ENCODE measurements around the gene LMF1. TPM values are rescaled to one million over a fixed set of nuclear protein-coding genes. Genes with fewer than 3 reads are reported as not detected.
"Not testable (repeated sequence)": the region's sequence is repeated elsewhere in the genome, so short reads cannot be mapped to it uniquely, and the experiment has no call there.

LMF1 gene
- total and polyA plus RNA-seq, 3 donors from 2014 or later = 12.5 to 83.4 (median 66.6) TPM

- no peaks in the 10 kb centered on the region for H3K36me3 ChIP-seq (ENCODE audit: low read depth, missing control alignments)
- H3K9me3 ChIP-seq = no peaks in the 10 kb centered on the region
- no peak for DNase-seq
- no peaks in the 10 kb centered on the region for H3K27me3 ChIP-seq
- WGBS, 2 donors = 94 to 96% methylated on average over 5 of the region's 5 CpGs
- no peak overlapping the region for H3K27ac ChIP-seq
- intact Hi-C loops (cut with DNase I; ENCODE audit: low total_unique reads) = no loop called here
- peaks cover 5% of the 10 kb centered on the region for H3K4me1 ChIP-seq
- no peak overlapping the region for H3K4me3 ChIP-seq
- no peak for TF ChIP-seq POLR2A (IDR thresholded peaks at IDR 0.05)
- TF ChIP-seq, protein P1, sequence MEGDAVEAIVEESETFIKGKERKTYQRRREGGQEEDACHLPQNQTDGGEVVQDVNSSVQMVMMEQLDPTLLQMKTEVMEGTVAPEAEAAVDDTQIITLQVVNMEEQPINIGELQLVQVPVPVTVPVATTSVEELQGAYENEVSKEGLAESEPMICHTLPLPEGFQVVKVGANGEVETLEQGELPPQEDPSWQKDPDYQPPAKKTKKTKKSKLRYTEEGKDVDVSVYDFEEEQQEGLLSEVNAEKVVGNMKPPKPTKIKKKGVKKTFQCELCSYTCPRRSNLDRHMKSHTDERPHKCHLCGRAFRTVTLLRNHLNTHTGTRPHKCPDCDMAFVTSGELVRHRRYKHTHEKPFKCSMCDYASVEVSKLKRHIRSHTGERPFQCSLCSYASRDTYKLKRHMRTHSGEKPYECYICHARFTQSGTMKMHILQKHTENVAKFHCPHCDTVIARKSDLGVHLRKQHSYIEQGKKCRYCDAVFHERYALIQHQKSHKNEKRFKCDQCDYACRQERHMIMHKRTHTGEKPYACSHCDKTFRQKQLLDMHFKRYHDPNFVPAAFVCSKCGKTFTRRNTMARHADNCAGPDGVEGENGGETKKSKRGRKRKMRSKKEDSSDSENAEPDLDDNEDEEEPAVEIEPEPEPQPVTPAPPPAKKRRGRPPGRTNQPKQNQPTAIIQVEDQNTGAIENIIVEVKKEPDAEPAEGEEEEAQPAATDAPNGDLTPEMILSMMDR (IDR thresholded peaks at IDR 0.05) = no peak
Observed at GRCh38 chr16:884232-884631, 86.6 kb downstream of the LMF1 start.

DNA sequence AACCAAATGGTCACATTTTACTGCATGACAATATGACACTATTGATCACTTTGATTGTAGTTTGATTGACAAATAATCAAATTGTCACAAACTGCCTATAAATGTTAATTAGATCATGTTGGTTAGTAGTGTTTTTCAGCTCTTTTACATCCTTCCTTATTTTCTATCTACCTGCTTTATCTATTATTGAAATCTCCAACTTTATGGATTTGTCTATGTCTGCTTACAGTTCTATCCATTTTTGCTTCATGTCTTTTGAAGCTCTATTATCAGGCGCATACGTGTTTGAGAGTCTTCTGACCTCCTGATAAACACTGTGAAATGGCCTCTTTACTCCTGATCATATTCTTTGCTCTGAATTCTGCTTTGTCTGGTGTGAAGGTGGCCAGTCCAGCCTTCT lies 87.0 kb downstream of the LMF1 start:
- intact Hi-C loops (cut with DNase I; ENCODE audit: low total_unique reads) = no loop called here
- Histone ChIP-seq H3K4me3 (no peak overlapping the region), H3K27me3 (no peaks in the 10 kb centered on the region), H3K27ac (no peak overlapping the region), H3K4me1 (peaks cover 5% of the 10 kb centered on the region), H3K9me3 (no peaks in the 10 kb centered on the region), H3K36me3 (ENCODE audit: low read depth, missing control alignments) (no peaks in the 10 kb centered on the region)
- no peak for DNase-seq
- 96 to 98% methylated on average over 2 of the region's 2 CpGs for WGBS, 2 donors
- TF ChIP-seq, protein P1 (IDR thresholded peaks at IDR 0.05) = no peak
- TF ChIP-seq POLR2A (IDR thresholded peaks at IDR 0.05) = no peak

DNA sequence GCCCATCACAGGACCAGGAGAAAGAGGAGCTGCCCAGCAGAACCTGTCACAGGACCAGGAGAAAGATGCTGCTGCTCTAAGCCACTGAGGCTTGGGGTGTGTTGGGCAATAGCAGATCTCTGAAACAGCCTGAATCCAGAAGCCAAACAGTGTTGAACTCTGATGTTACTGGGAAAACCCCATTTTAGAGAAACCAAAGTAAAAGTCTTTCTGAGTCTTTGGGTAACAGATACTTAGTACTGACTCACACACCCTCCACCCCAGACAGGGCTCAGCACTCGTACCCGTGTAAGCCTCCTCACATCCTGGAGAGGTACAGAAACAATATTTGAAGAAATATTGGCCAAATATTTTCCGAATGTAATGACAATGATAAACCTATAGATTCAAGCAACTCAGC lies 87.4 kb downstream of the LMF1 start:
- H3K27me3 ChIP-seq = no peaks in the 10 kb centered on the region
- DNase-seq = no peak
- H3K27ac ChIP-seq = no peak overlapping the region
- no peaks in the 10 kb centered on the region for H3K36me3 ChIP-seq (ENCODE audit: low read depth, missing control alignments)
- no peaks in the 10 kb centered on the region for H3K9me3 ChIP-seq
- H3K4me1 ChIP-seq = peaks cover 5% of the 10 kb centered on the region
- WGBS, 2 donors = 93 to 97% methylated on average over 3 of the region's 3 CpGs
- intact Hi-C loops (cut with DNase I; ENCODE audit: low total_unique reads) = no loop called here
- no peak for TF ChIP-seq POLR2A (IDR thresholded peaks at IDR 0.05)
- TF ChIP-seq, protein P1 (IDR thresholded peaks at IDR 0.05) = no peak
- H3K4me3 ChIP-seq = no peak overlapping the region

DNA sequence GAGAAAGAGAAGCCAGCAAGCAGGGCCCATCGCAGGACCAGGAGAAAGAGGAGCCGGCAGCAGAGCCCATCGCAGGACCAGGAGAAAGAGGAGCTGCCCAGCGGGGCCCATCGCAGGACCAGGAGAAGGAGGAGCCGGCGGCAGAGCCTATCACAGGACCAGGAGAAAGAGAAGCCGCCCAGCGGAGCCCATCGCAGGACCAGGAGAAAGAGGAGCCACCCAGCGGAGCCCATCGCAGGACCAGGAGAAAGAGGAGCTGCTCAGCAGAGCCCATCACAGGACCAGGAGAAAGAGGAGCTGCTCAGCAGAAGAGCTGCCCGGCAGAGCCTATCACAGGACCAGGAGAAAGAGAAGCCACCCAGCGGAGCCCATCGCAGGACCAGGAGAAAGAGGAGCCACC lies 88.1 kb downstream of the LMF1 start:
- H3K36me3 ChIP-seq (ENCODE audit: low read depth, missing control alignments); H3K27ac ChIP-seq; H3K9me3 ChIP-seq; intact Hi-C loops (cut with DNase I; ENCODE audit: low total_unique reads); DNase-seq; H3K4me1 ChIP-seq; H3K27me3 ChIP-seq; H3K4me3 ChIP-seq: not testable (repeated sequence)
- 92 to 94% methylated on average over 14 to 15 of the region's 15 CpGs for WGBS, 2 donors

GRCh38 chr16:882256-882655 lies 88.5 kb downstream of the LMF1 start:
- H3K36me3 ChIP-seq (ENCODE audit: low read depth, missing control alignments) = no peaks in the 10 kb centered on the region
- no peak for TF ChIP-seq POLR2A (IDR thresholded peaks at IDR 0.05)
- TF ChIP-seq, protein P1 (IDR thresholded peaks at IDR 0.05) = no peak

More at GRCh38 chr16:882256-882655, 88.5 kb downstream of the LMF1 start:
- Histone ChIP-seq H3K27ac (no peak overlapping the region), H3K4me3 (no peak overlapping the region), H3K4me1 (peaks cover 5% of the 10 kb centered on the region), H3K27me3 (no peaks in the 10 kb centered on the region), H3K9me3 (no peaks in the 10 kb centered on the region)
- WGBS, 2 donors = 83% methylated on average over 4 to 7 of the region's 7 CpGs
- intact Hi-C loops (cut with DNase I; ENCODE audit: low total_unique reads) = no loop called here
- DNase-seq = no peak
